ENCODE results near the gene SPACA7.

SPACA7 gene

GRCh38 chr13:112447761-112448603, 71.8 kb downstream of the SPACA7 start:
- DNase-seq (ENCODE audit: low read depth, low spot score) = no peak

- DNase-seq (ENCODE audit: low read depth, low spot score) = no peak
Observed at GRCh38 chr13:112448621-112449544, 72.7 kb downstream of the SPACA7 start.

GRCh38 chr13:112449545-112449930, 73.4 kb downstream of the SPACA7 start:
- DNase-seq (ENCODE audit: low read depth, low spot score) = no peak

- no peak for DNase-seq (ENCODE audit: low read depth, low spot score)
Observed at GRCh38 chr13:112450118-112450903, 74.2 kb downstream of the SPACA7 start.

GRCh38 chr13:112450904-112451240, 74.7 kb downstream of the SPACA7 start:
- DNase-seq (ENCODE audit: low read depth, low spot score) = no peak

- no peak for DNase-seq (ENCODE audit: low read depth, low spot score)
Observed at GRCh38 chr13:112451512-112452379, 75.6 kb downstream of the SPACA7 start.

GRCh38 chr13:112452380-112453206, 76.4 kb downstream of the SPACA7 start:
- DNase-seq (ENCODE audit: low read depth, low spot score) = no peak

GRCh38 chr13:112453207-112453829, 77.2 kb downstream of the SPACA7 start:
- DNase-seq (ENCODE audit: low read depth, low spot score) = no peak

GRCh38 chr13:112453874-112454647, 77.9 kb downstream of the SPACA7 start:
- no peak for DNase-seq (ENCODE audit: low read depth, low spot score)

GRCh38 chr13:112454648-112455334, 78.6 kb downstream of the SPACA7 start:
- no peak for DNase-seq (ENCODE audit: low read depth, low spot score)

GRCh38 chr13:112455476-112456059, 79.4 kb downstream of the SPACA7 start:
- DNase-seq (ENCODE audit: low read depth, low spot score) = no peak

- DNase-seq (ENCODE audit: low read depth, low spot score) = no peak
Observed at GRCh38 chr13:112456138-112457056, 80.2 kb downstream of the SPACA7 start.

- no peak for DNase-seq (ENCODE audit: low read depth, low spot score)
Observed at GRCh38 chr13:112457081-112457480, 80.9 kb downstream of the SPACA7 start.

GRCh38 chr13:112457485-112457884, 81.3 kb downstream of the SPACA7 start:
- no peak for DNase-seq (ENCODE audit: low read depth, low spot score)

GRCh38 chr13:112462408-112462807, 86.3 kb downstream of the SPACA7 start:
- DNase-seq (ENCODE audit: low read depth, low spot score) = no peak

- DNase-seq (ENCODE audit: low read depth, low spot score) = no peak
Observed at GRCh38 chr13:112464720-112465119, 88.6 kb downstream of the SPACA7 start.

Measured in activated CD4-positive, CD25-positive, alpha-beta regulatory T cell treated with anti-CD3 and anti-CD28 coated beads, Interleukin-2, amount 50 U/mL, for 16 hours (primary cell).